ENCODE data around the gene CACNA1A.

- TF ChIP-seq CTCF (IDR thresholded peaks at IDR 0.05; ENCODE audit: poor library complexity): no peak
- TF ChIP-seq EZH2phosphoT487 (IDR thresholded peaks at IDR 0.05; ENCODE audit: low read depth, severe bottlenecking, unreplicated experiment): no peak
Measured at GRCh38 chr19:13363954-13364353, 142.3 kb downstream of the CACNA1A start.
